NT2/D1 (cell line): ENCODE results near the gene GMDS.

ENCODE experiments used
- DNase-seq: peaks from one replicate; pipeline ENCODE4 v3.0.0-alpha.2; 2011; ENCODE audit warnings: low read depth, low spot score
- H3K27me3 ChIP-seq: 2 replicates; pipeline ENCODE4 v1.6.0; 2011; ENCODE audit warnings: mild to moderate bottlenecking; ENCODE audit not compliant: insufficient read length, insufficient read depth
- H3K36me3 ChIP-seq: 2 replicates; pipeline ENCODE4 v1.6.1; 2011; ENCODE audit warnings: mild to moderate bottlenecking, low read length, mixed read lengths; ENCODE audit not compliant: insufficient read depth, insufficient read length
- H3K4me1 ChIP-seq: 2 replicates; pipeline ENCODE4 v1.5.1; 2011; ENCODE audit not compliant: insufficient read depth, insufficient read length
- H3K4me3 ChIP-seq: 2 replicates; pipeline ENCODE4 v1.5.1; 2011; ENCODE audit warnings: low read depth; ENCODE audit not compliant: insufficient read length
- H3K9ac ChIP-seq: 2 replicates; pipeline ENCODE4 v1.6.0; 2011; ENCODE audit warnings: low read depth; ENCODE audit not compliant: insufficient read length
- H3K9me3 ChIP-seq: 2 replicates; pipeline ENCODE4 v1.5.1; 2011; ENCODE audit warnings: mild to moderate bottlenecking, low read length; ENCODE audit not compliant: insufficient read depth
- SUZ12 ChIP-seq: IDR thresholded peaks from 2 replicates; pipeline ENCODE4 v1.6.1; 2011; ENCODE audit not compliant: insufficient read length, insufficient read depth; ENCODE audit errors: extremely low read depth
- YY1 ChIP-seq: IDR thresholded peaks from 2 replicates; pipeline ENCODE4 v1.6.1; 2011; ENCODE audit not compliant: insufficient read length, insufficient read depth
- ZNF274 ChIP-seq: IDR thresholded peaks from 2 replicates; pipeline ENCODE4 v1.6.1; 2011; ENCODE audit warnings: mild to moderate bottlenecking, low read depth, low read length

GMDS gene

GRCh38 chr6:1895721-1896120 lies 349.7 kb downstream of the GMDS start:
- DNase-seq = no peak
- H3K4me3 ChIP-seq = no peak overlapping the region

GRCh38 chr6:1894954-1895353 lies 350.5 kb downstream of the GMDS start:
- Histone ChIP-seq H3K9ac (no peak overlapping the region), H3K9me3 (no peaks in the 10 kb centered on the region)

More at GRCh38 chr6:1895721-1896120, 349.7 kb downstream of the GMDS start:
- no peaks in the 10 kb centered on the region for H3K27me3 ChIP-seq
- no peaks in the 10 kb centered on the region for H3K4me1 ChIP-seq
- no peak for TF ChIP-seq ZNF274
- no peak for TF ChIP-seq YY1
- TF ChIP-seq SUZ12 = no peak
- no peaks in the 10 kb centered on the region for H3K9me3 ChIP-seq
- no peak overlapping the region for H3K9ac ChIP-seq
- no peaks in the 10 kb centered on the region for H3K36me3 ChIP-seq

GRCh38 chr6:1893470-1894130 lies 351.8 kb downstream of the GMDS start:
- Histone ChIP-seq H3K4me1 (no peaks in the 10 kb centered on the region), H3K9ac (no peak overlapping the region), H3K4me3 (no peak overlapping the region), H3K9me3 (no peaks in the 10 kb centered on the region), H3K27me3 (no peaks in the 10 kb centered on the region), H3K36me3 (no peaks in the 10 kb centered on the region)
- DNase-seq = no peak
- no peak for TF ChIP-seq ZNF274
- TF ChIP-seq YY1 = no peak
- no peak for TF ChIP-seq SUZ12

More at GRCh38 chr6:1894954-1895353, 350.5 kb downstream of the GMDS start:
- Histone ChIP-seq H3K4me3 (no peak overlapping the region), H3K27me3 (no peaks in the 10 kb centered on the region), H3K36me3 (no peaks in the 10 kb centered on the region), H3K4me1 (no peaks in the 10 kb centered on the region)
- no peak for DNase-seq
- no peak for TF ChIP-seq ZNF274

- no peak overlapping the region for H3K9ac ChIP-seq
- no peak for DNase-seq
- TF ChIP-seq YY1 (no peak), ZNF274 (no peak), SUZ12 (no peak)
- no peaks in the 10 kb centered on the region for H3K9me3 ChIP-seq
- H3K4me3 ChIP-seq = no peak overlapping the region
- no peaks in the 10 kb centered on the region for H3K27me3 ChIP-seq
- H3K36me3 ChIP-seq = no peaks in the 10 kb centered on the region
- H3K4me1 ChIP-seq = no peaks in the 10 kb centered on the region
Measured at GRCh38 chr6:1892716-1893115, 352.7 kb downstream of the GMDS start.

GRCh38 chr6:1890987-1891386 lies 354.4 kb downstream of the GMDS start:
- Histone ChIP-seq H3K4me3 (no peak overlapping the region), H3K4me1 (no peaks in the 10 kb centered on the region), H3K9ac (no peak overlapping the region), H3K9me3 (no peaks in the 10 kb centered on the region), H3K27me3 (no peaks in the 10 kb centered on the region), H3K36me3 (no peaks in the 10 kb centered on the region)
- no peak for DNase-seq
- TF ChIP-seq SUZ12 (no peak), YY1 (no peak), ZNF274 (no peak)

- no peak for DNase-seq
Measured at GRCh38 chr6:1890071-1890470, 355.3 kb downstream of the GMDS start.

GRCh38 chr6:1885576-1886011 lies 359.8 kb downstream of the GMDS start:
- TF ChIP-seq SUZ12 (no peak), ZNF274 (no peak), YY1 (no peak)
- no peaks in the 10 kb centered on the region for H3K9me3 ChIP-seq
- no peaks in the 10 kb centered on the region for H3K36me3 ChIP-seq
- no peak overlapping the region for H3K4me3 ChIP-seq
- H3K4me1 ChIP-seq = no peaks in the 10 kb centered on the region
- H3K9ac ChIP-seq = no peak overlapping the region
- no peaks in the 10 kb centered on the region for H3K27me3 ChIP-seq
- DNase-seq = no peak

More at GRCh38 chr6:1890071-1890470, 355.3 kb downstream of the GMDS start:
- Histone ChIP-seq H3K4me3 (no peak overlapping the region), H3K36me3 (no peaks in the 10 kb centered on the region), H3K4me1 (no peaks in the 10 kb centered on the region), H3K9me3 (no peaks in the 10 kb centered on the region), H3K9ac (no peak overlapping the region), H3K27me3 (no peaks in the 10 kb centered on the region)
- TF ChIP-seq YY1 = no peak
- no peak for TF ChIP-seq ZNF274
- TF ChIP-seq SUZ12 = no peak
